Activated CD8-positive, alpha-beta memory T cell treated with anti-CD3 and anti-CD28 coated beads, Interleukin-2, amount 50 U/mL, for 1 hour (primary cell): ENCODE results near the gene TBC1D24.

ENCODE experiments used
- DNase-seq: peaks from one replicate; pipeline ENCODE4 v3.0.0-alpha.2; 2020; ENCODE audit errors: extremely low read depth

TBC1D24 gene

DNA sequence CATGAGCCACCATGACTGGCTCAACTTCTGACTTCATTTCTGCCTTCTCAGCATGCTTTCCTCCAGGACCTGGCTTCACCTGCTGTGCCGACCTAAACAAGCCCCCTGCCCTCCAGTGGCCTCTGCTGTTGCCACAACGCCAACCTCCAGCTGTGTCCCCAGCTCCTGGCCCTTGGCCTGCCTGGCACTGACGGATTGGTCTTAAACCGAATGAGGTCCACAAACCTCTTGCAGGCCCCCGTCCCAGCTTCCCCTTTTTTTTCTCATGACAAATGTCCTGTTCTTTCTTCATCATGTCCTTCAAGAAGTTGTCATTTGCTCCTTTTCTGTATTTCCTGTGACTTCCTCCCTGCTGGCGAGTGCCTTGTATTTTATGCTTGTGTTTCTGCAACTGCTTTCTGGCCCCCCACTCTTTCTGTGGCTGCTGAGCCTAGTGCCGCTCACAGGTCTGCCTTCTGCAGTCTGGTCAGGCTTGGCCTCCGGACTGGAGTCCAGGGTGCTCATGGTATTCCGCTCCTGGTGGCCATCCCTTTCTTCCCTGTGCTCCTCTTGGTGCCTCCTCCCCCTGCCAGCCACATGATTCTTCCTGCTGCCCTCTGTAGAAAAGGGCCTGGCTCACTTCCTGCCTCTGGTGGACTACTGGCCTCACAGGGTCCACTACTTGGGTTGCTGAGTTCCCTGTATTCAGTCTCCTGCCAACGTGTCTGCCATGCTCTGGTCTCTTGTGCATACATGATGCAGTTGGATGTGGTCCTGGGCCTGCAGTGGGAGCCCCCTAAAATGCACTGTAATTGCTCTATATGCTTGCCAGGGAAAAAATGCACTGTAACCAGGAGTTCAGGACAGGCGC is 41.7 kb downstream of the TBC1D24 start:
- no peak for DNase-seq

- no peak for DNase-seq
Measured at GRCh38 chr16:2517954-2518605, 43.2 kb downstream of the TBC1D24 start.

- DNase-seq, result no peak
Measured at GRCh38 chr16:2518823-2519710, 44.1 kb downstream of the TBC1D24 start.

DNA sequence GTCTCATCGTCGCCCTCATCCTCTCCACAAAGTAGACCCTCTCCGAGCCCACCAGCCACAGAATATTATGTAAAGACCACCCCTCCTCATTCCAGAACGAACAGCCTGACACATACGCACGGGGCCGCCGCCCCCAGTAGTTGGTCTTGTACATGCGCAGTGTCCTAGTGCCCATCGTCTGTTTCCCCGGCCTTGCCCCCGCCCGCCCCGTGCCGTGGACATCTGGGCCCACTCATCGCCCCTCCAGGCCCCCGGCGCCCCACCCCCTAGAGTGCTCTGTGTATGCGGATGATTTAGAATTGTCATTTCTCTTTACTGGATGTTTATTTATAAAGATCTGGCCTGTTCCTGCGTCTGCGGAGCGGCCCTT is 44.8 kb downstream of the TBC1D24 start:
- DNase-seq, result no peak

- peak; percentile 73 for DNase-seq
Measured at GRCh38 chr16:2520097-2520783, 45.3 kb downstream of the TBC1D24 start, which contains the start of gene AMDHD2. AMDHD2 (plus strand) TSS chr16:2520371; CDS start chr16:2520459, 88 bp downstream.

DNA sequence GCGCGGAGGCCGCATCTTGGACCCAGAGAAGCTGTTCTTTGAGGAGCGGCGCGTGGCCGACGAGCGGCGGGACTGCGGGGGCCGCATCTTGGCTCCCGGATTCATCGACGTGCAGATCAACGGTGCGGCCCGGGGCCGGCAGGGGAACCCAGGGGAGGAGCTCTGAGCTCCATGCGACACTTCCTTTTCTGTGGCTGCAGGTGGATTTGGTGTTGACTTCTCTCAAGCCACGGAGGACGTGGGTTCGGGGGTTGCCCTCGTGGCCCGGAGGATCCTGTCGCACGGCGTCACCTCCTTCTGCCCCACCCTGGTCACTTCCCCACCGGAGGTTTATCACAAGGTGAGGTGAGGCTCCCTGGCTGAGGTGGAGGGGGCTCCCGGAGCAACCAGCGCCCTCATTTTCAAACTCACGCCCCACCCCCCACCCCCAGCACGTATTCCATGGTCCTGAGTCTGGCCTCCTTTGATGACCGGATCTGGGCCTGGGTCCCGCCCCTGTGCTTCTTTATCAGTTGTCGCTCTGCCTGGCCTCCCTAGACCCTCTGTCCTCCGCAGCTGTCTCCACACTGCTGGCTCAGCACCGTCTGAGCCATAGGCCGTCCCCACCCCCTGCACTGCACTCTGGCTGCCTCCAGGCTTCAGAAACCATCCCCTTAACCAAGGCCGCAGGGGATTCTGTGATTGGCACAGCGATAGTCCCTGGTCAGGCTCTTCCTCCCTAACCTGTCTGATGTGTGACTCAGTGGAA is 46.0 kb downstream of the TBC1D24 start:
- DNase-seq, result no peak

- no peak for DNase-seq
Measured at GRCh38 chr16:2523801-2524231, 48.9 kb downstream of the TBC1D24 start.

DNA sequence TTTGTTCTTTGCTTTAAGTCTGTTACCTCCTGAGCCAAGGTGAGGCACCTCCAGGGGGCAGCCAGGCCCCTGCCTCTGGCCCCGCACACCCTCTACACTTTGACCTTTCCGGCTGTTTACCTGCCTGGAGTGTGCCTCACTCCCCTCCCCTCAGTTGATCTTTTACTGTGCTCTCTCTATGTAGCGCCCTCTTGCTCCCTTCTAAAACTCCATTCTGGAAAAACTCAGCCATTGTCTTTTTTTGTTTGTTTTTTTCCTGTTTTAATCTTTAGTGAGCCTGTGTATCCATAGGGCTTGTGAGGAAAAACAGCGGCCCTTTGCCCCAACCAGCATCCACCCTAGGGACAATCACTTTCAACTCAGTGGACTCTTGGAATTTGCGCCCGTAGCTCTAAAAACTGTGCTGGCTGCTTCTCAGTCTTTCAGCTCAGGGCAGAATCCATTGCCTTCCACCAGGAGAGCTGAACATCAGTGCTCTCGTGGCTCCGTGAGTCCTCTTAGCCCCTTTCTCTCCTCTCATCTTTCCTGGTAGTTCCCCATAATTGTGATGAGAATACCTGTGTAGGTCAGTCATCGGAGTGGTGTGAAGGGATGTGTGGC is 49.5 kb downstream of the TBC1D24 start:
- no peak for DNase-seq

- DNase-seq, result no peak
Measured at GRCh38 chr16:2526135-2526534, 51.2 kb downstream of the TBC1D24 start.

DNA sequence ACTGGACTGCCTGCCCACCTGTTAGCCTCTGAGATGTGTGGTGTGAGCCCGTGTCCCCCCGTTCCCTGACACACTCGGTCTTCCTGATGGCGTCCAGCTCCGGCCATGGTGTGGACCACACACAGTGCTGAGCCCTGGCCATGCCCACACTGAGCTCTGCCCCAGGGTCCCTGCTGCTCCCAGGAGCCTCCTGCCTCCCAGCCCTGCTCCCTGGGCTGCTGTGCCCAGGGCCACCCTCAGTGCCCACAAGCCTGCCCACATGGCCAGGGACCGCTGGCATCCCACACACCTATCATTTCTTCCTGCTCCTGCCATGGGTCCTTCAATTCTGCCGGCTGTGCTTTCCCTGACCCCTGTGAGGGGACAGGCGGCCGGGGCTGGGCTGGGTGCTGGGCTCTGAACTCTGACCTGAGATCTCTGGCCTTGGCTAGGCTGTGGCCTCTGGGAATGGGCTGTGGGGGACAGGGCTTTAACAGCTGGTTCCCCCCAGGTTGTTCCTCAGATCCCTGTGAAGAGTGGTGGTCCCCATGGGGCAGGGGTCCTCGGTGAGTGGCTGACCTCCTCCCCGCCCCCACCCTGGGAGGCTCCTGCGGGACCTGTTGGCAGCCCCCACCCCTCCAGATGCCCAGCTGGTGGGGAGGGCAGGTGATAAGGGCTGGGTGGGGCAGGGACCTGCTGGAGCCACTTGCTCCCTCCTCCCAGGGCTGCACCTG is 52.3 kb downstream of the TBC1D24 start:
- DNase-seq, result no peak

DNA sequence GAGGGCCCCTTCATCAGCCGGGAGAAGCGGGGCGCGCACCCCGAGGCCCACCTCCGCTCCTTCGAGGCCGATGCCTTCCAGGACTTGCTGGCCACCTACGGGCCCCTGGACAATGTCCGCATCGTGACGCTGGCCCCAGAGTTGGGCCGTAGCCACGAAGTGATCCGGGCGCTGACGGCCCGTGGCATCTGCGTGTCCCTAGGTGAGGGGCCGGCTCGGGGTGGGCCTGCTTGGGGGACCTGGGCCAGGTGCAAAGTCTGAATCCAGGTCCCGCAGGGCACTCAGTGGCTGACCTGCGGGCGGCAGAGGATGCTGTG is 52.8 kb downstream of the TBC1D24 start:
- DNase-seq, result no peak

DNA sequence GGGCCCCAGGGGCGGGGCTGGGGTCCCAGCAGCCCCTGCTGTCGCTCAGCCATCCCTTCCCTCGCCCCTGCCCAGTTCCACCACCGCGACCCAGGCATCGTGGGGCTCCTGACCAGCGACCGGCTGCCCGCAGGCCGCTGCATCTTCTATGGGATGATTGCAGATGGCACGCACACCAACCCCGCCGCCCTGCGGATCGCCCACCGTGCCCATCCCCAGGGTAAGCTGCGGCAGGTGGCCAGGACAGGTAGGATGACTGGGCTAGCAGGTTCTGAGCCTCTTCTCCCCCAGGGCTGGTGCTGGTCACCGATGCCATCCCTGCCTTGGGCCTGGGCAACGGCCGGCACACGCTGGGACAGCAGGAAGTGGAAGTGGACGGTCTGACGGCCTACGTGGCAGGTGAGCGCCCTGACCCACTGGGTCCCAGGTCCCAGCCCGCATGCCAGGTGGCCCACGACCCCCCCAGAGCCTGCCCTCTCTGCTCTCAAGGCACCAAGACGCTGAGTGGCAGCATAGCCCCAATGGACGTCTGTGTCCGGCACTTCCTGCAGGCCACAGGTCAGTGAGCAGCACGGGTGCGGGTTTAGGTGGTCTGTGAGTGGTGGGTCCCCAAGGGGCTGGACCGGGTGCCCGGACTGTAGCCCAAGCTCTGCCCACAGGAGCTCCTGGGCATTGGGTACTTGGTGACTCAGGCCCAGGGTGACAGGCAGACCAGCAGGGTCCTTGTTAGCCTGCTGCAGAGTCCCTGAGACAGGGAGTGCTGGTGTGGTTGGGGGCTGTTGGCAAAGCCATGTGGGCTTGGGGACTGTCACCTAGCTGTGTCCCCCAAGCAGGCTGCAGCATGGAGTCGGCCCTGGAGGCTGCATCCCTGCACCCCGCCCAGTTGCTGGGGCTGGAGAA is 53.5 kb downstream of the TBC1D24 start:
- no peak for DNase-seq

DNA sequence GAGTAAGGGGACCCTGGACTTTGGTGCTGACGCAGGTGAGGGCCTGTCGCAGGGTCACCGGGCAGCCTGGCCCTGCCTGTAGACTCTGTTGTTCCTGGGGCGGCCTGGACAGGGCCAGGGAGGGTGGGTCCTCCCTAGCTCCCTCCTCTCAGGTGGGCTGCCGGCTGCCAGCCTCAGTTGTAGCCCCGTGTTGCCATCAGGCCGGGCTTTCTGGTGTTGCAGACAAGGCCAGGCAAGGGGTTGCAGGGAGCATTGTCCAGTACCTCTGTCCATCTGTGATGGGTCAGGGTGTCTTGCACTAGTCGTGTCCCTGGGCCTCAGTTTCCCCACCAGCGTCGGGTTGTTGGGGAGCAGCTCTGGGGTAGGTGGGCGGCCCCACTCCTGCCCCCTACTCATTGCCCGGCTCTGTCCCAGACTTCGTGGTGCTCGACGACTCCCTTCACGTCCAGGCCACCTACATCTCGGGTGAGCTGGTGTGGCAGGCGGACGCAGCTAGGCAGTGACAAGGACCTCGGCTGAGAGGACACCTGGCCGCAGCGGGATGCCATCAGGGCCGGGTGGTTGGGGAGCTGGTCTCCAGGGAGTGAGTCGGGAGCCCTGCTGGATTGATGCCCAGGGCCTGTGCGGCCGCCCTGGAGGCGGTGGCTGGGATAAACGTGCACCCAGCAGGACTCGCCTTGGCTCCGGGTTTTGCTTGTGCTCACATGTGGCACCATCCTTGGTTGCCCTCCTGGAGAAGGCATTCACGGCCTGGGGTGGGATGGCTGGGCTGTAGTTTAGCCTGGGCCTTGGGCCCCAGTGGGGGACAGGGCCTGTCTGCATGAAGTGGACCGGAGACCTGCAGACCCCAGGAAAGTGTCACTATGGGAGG is 54.4 kb downstream of the TBC1D24 start:
- no peak for DNase-seq

DNA sequence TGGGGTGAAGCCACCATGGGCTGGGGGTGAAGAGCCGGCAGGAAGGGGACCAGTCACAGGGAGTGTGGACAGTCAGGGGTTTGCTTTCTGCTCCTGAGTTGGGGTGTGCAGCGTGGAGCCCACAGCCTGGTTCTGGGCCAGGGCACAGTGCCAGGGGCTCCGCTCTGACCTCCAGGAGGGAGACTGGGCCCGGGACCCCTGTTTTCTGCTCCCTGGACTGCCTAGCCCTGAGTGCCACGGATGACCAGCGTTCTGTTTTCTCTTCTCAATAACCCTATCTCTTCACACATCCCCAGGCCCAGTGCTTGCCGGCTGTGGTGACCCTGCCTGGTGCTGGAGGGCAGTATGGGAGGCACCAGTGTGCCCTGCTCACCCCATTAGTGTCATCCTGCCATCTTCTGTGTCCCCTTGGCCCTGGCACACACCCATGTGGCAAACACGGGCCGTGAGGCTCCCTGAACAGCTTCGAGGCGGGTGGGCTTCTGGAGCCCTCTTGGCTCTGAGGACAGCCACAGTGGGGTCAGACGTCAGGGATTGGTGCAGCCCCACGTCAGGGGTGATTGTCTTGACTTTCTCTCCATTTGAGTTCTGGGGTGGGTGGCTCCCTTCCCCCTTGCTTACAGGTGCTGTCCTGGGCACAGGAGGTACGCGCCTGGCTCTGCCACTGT is 55.2 kb downstream of the TBC1D24 start:
- no peak for DNase-seq

DNA sequence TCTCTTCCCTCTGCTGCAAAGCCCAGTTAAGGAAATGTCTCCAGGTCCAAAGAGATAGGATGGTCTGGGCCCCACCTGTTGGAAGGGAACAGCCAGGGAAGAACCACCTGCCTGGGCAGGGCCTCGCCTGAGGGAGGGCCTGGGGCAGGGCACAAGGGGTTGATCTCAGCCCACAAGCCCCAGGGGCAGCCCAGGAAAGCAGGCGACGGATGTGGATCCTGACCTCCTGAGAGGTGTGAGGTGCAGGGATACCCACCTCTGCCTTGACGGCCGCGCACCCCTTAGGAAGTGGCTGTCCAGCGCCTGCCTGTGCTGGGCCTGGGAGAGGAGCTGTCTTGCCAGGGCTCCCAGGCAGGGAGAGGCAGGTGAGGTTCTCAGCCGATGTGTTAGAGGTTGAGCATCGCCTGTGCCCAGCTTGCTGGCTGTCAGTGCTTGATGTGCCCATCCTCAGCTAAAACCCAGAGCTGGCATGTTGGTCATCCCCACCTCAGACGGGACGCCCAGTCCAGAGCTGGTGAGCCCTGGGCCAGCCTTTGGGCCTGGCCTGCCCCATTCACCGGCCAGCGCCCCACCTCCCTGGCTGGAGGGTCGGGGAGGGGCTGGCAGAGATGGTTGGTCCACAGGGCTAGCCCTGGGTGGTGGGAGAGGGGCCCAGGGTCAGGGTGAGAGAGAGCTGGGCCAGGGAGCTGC is 55.8 kb downstream of the TBC1D24 start:
- no peak for DNase-seq

DNA sequence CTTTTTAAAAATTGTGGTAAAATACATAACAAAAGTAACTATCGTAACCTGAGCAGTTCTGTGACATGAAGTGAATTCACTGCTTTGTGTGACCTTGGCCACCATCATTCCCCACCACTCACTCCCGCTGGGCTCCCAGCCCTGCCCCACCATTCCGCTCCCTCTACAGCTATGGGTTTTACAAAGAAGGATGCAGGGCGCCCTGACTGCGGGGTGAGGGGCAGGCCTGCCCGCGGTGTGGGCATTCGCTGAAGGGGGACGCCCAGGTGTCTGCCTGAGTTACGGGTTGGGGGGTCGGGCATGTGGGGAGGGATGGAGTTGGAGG is 56.4 kb downstream of the TBC1D24 start, which contains the start of gene CEMP1:
CEMP1 (minus strand) TSS at position 38 of the 325 bp plus-strand sequence. CDS start 335 bp downstream, outside the sequence.
- DNase-seq, result no peak
